ENCODE measurements around the gene ECSIT. TPM values are rescaled to one million over a fixed set of nuclear protein-coding genes. Genes with fewer than 3 reads are reported as not detected.

Gene ECSIT
- total RNA-seq, 1 donor from 2014 or later: 32.1 TPM

GRCh38 chr19:11551603-11552235, 22.8 kb upstream of the ECSIT start:
- Mint-ChIP-seq H3K4me3 (no peak overlapping the region), H3K27ac (no peak overlapping the region), H3K4me1 (peaks cover under 1% of the 10 kb centered on the region), H3K36me3 (peaks cover 11% of the 10 kb centered on the region), H3K9me3 (no peaks in the 10 kb centered on the region), H3K27me3 (ENCODE audit: low read depth) (no peaks in the 10 kb centered on the region)
- DNase-seq (ENCODE audit: low spot score in 2 of 2, unreplicated experiment in 2 of 2): no peak
- TF ChIP-seq CTCF (IDR thresholded peaks at IDR 0.05; ENCODE audit: unreplicated experiment): no peak

GRCh38 chr19:11550265-11550664, 21.3 kb upstream of the ECSIT start:
- Mint-ChIP-seq H3K4me1 (no peaks in the 10 kb centered on the region), H3K9me3 (no peaks in the 10 kb centered on the region), H3K27ac (no peak overlapping the region), H3K36me3 (peaks cover 6% of the 10 kb centered on the region), H3K27me3 (ENCODE audit: low read depth) (no peaks in the 10 kb centered on the region), H3K4me3 (no peak overlapping the region)
- no peak for TF ChIP-seq CTCF (IDR thresholded peaks at IDR 0.05; ENCODE audit: unreplicated experiment)
- no peak for DNase-seq (ENCODE audit: low spot score in 2 of 2, unreplicated experiment in 2 of 2)

- peaks cover 5% of the 10 kb centered on the region for H3K36me3 Mint-ChIP-seq
- no peak overlapping the region for H3K4me3 Mint-ChIP-seq
- DNase-seq (ENCODE audit: low spot score in 2 of 2, unreplicated experiment in 2 of 2): no peak
- no peak overlapping the region for H3K27ac Mint-ChIP-seq
- H3K27me3 Mint-ChIP-seq (ENCODE audit: low read depth): no peaks in the 10 kb centered on the region
- TF ChIP-seq CTCF (IDR thresholded peaks at IDR 0.05; ENCODE audit: unreplicated experiment): no peak
- no peaks in the 10 kb centered on the region for H3K9me3 Mint-ChIP-seq
- no peaks in the 10 kb centered on the region for H3K4me1 Mint-ChIP-seq
Measured at GRCh38 chr19:11549386-11549953, 20.5 kb upstream of the ECSIT start.

- no peak for DNase-seq (ENCODE audit: low spot score in 2 of 2, unreplicated experiment in 2 of 2)
- no peaks in the 10 kb centered on the region for H3K36me3 Mint-ChIP-seq
- H3K27ac Mint-ChIP-seq: no peak overlapping the region
- no peak overlapping the region for H3K4me3 Mint-ChIP-seq
- no peaks in the 10 kb centered on the region for H3K9me3 Mint-ChIP-seq
- TF ChIP-seq CTCF (IDR thresholded peaks at IDR 0.05; ENCODE audit: unreplicated experiment): no peak
- no peaks in the 10 kb centered on the region for H3K27me3 Mint-ChIP-seq (ENCODE audit: low read depth)
- no peaks in the 10 kb centered on the region for H3K4me1 Mint-ChIP-seq
Measured at GRCh38 chr19:11547929-11548700, 19.2 kb upstream of the ECSIT start.

GRCh38 chr19:11541238-11541637, 12.3 kb upstream of the ECSIT start:
- H3K36me3 Mint-ChIP-seq: no peaks in the 10 kb centered on the region
- no peak overlapping the region for H3K4me3 Mint-ChIP-seq
- H3K27me3 Mint-ChIP-seq (ENCODE audit: low read depth): no peaks in the 10 kb centered on the region
- H3K9me3 Mint-ChIP-seq: no peaks in the 10 kb centered on the region
- no peak for TF ChIP-seq CTCF (IDR thresholded peaks at IDR 0.05; ENCODE audit: unreplicated experiment)
- no peak for DNase-seq (ENCODE audit: low spot score in 2 of 2, unreplicated experiment in 2 of 2)
- peaks cover 16% of the 10 kb centered on the region for H3K4me1 Mint-ChIP-seq
- no peak overlapping the region for H3K27ac Mint-ChIP-seq

All from mesothelial cell of epicardium (in vitro differentiated cells).